ENCODE data around the gene ZNF862. TPM values are rescaled to one million over a fixed set of nuclear protein-coding genes. Genes with fewer than 3 reads are reported as not detected.

ZNF862 gene
- total and polyA plus RNA-seq, 2 experiments from 2014 or later = 0.94 to 2.3 TPM

DNA sequence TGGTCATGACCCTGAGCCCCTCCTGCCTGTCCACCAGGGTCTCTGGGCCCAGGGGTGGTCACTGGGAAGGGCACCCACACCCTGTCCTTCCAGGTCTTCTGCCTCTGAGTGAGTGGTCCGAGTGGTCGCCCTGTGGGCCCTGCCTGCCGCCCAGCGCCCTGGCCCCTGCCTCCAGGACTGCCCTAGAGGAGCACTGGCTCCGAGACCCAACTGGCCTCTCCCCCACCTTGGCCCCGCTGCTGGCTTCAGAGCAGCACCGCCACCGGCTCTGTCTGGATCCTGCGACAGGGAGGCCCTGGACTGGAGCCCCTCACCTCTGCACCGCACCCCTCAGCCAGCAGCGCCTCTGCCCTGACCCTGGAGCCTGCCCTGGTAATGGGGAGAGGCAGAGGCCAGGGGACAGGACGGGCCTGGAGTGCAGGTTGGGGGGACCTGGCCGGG, 13.9 kb upstream of the ZNF862 start:
- DNase-seq (ENCODE audit: low spot score) (no peak), ATAC-seq (no peak)
- no peak overlapping the region for H3K4me2 ChIP-seq
- no peaks in the 10 kb centered on the region for H3K27me3 ChIP-seq (ENCODE audit: insufficient read depth)
- no peaks in the 10 kb centered on the region for H3K36me3 ChIP-seq (ENCODE audit: insufficient read depth)
- no peaks in the 10 kb centered on the region for H4K20me1 ChIP-seq (replicated peaks; ENCODE audit: insufficient read depth)
- H3K27ac Mint-ChIP-seq = no peak overlapping the region
- no peak overlapping the region for H3K4me3 Mint-ChIP-seq
- H3K27ac ChIP-seq (ENCODE audit: low read depth) = no peak overlapping the region
- H3K4me1 Mint-ChIP-seq = no peaks in the 10 kb centered on the region
- no peak overlapping the region for H2AFZ ChIP-seq
- H3K27me3 Mint-ChIP-seq (ENCODE audit: insufficient read depth, low read depth, poor library complexity) = peaks cover 8% of the 10 kb centered on the region
- H3K9me3 Mint-ChIP-seq = peaks cover 14% of the 10 kb centered on the region; the same call in 2 of the 3 replicates
- H3K4me3 ChIP-seq = no peak overlapping the region
- no peaks in the 10 kb centered on the region for H3K36me3 Mint-ChIP-seq (ENCODE audit: low read depth)
- H3K9me2 ChIP-seq (ENCODE audit: insufficient read depth) = no peaks in the 10 kb centered on the region
- no peaks in the 10 kb centered on the region for H3K79me2 ChIP-seq (replicated peaks; ENCODE audit: insufficient read depth)
- no peaks in the 10 kb centered on the region for H3F3A ChIP-seq (replicated peaks; ENCODE audit: low read depth)
- H3K4me1 ChIP-seq (ENCODE audit: insufficient read depth) = no peaks in the 10 kb centered on the region
- no peak for TF ChIP-seq ZNF114 (CRISPR knock-in tag; IDR thresholded peaks at IDR 0.05)
- TF ChIP-seq EZH2phosphoT487 (IDR thresholded peaks at IDR 0.05; ENCODE audit: unreplicated experiment) = no peak
- TF ChIP-seq ZNF331 (CRISPR knock-in tag; IDR thresholded peaks at IDR 0.05; ENCODE audit: low read depth) = no peak
- no peak for TF ChIP-seq NANOG (IDR thresholded peaks at IDR 0.05; ENCODE audit: borderline replicate concordance)
- TF ChIP-seq CREB1 (CRISPR knock-in tag; IDR thresholded peaks at IDR 0.05; ENCODE audit: low read depth) = no peak
- no peak for TF ChIP-seq EZH2 (IDR thresholded peaks at IDR 0.05; ENCODE audit: low read depth, unreplicated experiment)
- TF ChIP-seq, protein P1, sequence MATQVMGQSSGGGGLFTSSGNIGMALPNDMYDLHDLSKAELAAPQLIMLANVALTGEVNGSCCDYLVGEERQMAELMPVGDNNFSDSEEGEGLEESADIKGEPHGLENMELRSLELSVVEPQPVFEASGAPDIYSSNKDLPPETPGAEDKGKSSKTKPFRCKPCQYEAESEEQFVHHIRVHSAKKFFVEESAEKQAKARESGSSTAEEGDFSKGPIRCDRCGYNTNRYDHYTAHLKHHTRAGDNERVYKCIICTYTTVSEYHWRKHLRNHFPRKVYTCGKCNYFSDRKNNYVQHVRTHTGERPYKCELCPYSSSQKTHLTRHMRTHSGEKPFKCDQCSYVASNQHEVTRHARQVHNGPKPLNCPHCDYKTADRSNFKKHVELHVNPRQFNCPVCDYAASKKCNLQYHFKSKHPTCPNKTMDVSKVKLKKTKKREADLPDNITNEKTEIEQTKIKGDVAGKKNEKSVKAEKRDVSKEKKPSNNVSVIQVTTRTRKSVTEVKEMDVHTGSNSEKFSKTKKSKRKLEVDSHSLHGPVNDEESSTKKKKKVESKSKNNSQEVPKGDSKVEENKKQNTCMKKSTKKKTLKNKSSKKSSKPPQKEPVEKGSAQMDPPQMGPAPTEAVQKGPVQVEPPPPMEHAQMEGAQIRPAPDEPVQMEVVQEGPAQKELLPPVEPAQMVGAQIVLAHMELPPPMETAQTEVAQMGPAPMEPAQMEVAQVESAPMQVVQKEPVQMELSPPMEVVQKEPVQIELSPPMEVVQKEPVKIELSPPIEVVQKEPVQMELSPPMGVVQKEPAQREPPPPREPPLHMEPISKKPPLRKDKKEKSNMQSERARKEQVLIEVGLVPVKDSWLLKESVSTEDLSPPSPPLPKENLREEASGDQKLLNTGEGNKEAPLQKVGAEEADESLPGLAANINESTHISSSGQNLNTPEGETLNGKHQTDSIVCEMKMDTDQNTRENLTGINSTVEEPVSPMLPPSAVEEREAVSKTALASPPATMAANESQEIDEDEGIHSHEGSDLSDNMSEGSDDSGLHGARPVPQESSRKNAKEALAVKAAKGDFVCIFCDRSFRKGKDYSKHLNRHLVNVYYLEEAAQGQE (IDR thresholded peaks at IDR 0.05; ENCODE audit: unreplicated experiment) = no peak

DNA sequence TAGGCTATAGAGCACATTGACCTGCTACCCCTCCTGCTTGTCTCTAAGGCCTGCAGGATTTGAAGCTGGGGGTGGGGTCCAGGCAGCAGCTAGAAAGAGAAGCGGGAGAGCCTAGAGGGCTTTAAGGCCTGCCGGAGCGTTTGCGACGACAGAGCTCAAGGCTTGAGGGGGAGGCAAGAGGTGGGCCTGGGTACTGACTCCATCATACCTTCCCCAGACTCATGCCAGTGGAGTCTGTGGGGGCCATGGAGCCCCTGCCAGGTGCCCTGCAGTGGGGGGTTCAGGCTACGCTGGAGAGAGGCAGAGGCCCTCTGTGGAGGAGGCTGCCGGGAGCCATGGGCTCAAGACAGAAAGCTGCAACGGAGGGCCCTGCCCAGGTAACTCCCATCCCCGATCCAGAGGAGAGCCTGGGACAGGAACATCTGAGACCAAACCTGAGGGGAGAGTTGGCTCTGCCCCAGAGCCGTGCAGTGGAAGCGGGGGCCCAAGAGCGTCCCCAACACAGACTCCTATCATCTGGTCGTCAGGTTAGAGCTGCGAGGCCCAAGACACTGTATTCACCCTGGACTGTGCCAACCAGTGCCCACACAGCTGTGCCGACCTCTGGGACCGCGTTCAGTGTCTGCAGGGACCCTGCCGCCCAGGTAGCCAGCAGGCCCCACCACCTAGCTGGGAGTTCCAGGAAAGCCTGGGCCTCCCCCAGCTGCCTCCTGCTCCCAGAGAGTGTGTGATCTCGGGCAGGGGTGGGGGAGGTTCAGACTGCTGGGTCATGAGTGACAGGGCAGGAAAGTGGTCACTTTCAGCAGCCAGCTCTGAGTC, 13.2 kb upstream of the ZNF862 start:
- H3K36me3 ChIP-seq (ENCODE audit: insufficient read depth) = no peaks in the 10 kb centered on the region
- ATAC-seq (no peak), DNase-seq (ENCODE audit: low spot score) (no peak)
- no peak overlapping the region for H3K4me3 ChIP-seq
- no peak overlapping the region for H3K4me2 ChIP-seq
- Mint-ChIP-seq H3K27ac (no peak overlapping the region), H3K36me3 (ENCODE audit: low read depth) (no peaks in the 10 kb centered on the region), H3K27me3 (ENCODE audit: insufficient read depth, low read depth, poor library complexity) (peaks cover 8% of the 10 kb centered on the region), H3K9me3 (peaks cover 14% of the 10 kb centered on the region; the same call in 2 of the 3 replicates), H3K4me1 (no peaks in the 10 kb centered on the region), H3K4me3 (no peak overlapping the region)
- H4K20me1 ChIP-seq (replicated peaks; ENCODE audit: insufficient read depth) = no peaks in the 10 kb centered on the region
- H3K4me1 ChIP-seq (ENCODE audit: insufficient read depth) = no peaks in the 10 kb centered on the region
- no peaks in the 10 kb centered on the region for H3K9me2 ChIP-seq (ENCODE audit: insufficient read depth)
- TF ChIP-seq CREB1 (CRISPR knock-in tag; IDR thresholded peaks at IDR 0.05; ENCODE audit: low read depth) (no peak), EZH2 (IDR thresholded peaks at IDR 0.05; ENCODE audit: low read depth, unreplicated experiment) (no peak)
- H2AFZ ChIP-seq = no peak overlapping the region
- H3K27me3 ChIP-seq (ENCODE audit: insufficient read depth) = no peaks in the 10 kb centered on the region
- no peak overlapping the region for H3K27ac ChIP-seq (ENCODE audit: low read depth)
- H3K79me2 ChIP-seq (replicated peaks; ENCODE audit: insufficient read depth) = no peaks in the 10 kb centered on the region
- H3F3A ChIP-seq (replicated peaks; ENCODE audit: low read depth) = no peaks in the 10 kb centered on the region
